Measurements from ENCODE around the gene UNC5B.

Gene UNC5B

DNA sequence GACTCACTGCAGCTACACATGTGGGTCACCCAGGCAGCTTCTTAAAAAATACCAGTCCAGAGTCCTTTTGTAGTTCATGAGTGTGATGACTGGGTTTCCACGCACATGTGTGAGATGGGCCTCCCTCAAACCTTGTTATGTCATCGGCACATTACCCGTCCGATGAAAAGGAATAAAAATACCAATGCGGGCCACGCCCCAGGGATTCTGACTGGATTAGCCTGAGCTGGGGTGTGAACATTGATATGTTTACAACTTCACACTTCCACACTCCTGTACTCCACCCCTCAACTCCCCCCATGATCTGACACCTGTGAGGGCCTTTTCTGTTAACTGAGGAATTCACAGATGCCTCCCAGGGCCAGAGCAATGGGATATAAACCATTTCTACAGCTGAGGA, 112.9 kb downstream of the UNC5B start:
- DNase-seq = no peak

DNA sequence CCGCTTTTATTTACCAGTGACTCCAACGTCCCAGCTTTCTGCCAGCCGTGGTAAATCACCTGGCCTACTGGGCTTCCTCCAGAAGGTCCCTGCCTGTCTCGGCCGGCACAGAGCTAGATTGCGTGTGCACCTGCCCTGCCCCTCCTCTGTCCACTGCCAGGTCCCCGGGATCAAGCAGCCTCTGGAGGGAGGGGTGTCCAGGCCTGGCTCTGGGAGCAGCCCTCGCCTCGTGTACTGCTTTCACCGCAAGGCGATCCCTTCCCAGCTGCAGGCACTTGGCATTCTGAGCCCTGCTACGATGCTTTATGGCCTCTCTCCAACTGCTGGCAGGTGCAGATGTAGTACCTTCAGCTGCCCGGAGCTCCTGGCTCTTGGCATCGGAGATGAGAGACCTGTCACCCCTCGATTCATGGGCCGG, 114.1 kb downstream of the UNC5B start:
- peak; percentile 40 for DNase-seq

DNA sequence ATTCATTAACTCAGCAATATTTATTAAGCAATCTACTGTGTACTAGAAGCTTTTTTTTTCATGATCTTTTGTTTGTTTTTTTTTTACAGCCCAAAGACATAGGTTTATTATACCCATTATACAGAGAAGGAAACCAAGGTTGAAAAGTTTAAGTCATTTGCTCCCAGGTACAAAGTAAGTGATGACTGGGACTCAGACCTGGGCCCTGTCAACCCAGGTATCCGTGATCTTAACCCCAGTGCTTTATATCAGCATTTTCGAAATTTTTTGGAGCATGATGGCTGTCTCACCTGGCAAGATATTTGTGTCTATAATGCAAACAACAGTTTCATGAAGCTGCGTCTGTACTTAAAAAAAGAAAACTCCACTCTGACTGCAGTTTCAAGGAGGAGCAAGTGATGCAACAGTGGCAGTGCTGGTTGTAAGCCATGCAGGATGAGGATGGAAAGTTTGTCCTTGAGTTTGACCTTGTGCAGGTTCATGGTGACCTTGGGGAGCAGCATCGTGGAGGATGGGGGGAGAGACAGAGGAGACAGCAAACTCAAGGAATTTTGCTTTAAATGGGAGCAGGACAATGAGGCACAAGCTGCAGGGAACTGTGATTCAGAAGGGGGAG, 118.5 kb downstream of the UNC5B start:
- DNase-seq = no peak

DNA sequence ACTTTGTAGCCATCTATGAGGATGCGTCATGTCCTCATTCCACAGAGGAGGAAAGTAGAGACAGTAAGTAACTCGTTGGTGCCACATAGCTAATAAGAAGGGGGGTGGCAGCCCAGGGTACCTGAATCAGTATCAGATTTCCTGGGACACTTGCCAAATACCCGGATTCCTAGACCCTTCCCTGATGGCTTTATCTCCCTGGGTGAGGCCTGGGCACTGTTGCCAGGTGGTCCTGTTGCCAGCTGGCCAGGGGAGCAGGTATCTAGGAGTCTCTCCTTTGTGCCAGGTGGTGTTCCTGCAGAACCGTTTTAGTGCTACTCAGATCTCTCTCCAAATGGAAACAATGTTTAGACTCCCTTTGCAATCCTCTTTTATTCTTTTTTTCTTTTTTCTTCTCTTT, 119.4 kb downstream of the UNC5B start:
- peak; percentile 81 for DNase-seq

- no peak for DNase-seq
These were observed 120.1 kb downstream of the UNC5B start for GRCh38 chr10:71332466-71332865.

DNA sequence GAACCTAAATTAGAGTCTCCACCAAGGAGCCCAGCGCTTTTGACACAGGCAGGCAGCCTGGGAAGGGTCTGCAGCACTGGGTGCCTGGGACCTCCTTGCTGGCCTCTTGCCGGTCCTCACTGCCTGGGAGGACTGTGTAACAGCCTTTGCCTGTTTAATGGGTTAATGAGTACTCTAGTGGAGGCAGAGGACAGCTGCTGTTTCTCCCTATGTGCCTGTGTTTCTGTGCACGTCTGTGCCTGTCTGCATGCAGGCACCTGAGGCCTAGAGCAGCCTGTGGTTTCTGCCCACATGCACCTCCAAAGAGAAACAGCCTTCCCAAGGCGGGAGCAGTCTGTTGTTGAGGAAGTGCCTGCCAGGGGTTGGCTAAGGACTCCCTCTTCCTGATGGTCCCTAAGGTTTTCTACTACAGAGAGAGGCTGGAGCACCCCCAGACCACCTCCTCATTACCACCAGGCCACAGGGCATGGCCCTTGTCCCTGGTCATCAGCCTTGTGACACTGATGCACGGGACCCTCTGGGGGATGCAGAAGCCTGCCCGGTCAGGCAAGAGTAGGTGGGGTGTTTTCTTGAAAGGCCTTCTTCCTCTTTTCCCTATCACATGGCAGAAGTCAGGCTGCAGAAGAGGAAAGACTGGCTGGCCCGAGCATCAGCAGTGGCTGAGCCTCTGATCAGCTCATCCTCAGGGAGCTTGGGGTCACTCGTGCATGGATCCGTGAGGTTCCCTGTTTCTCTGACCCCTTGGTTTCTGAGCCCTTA, 120.9 kb downstream of the UNC5B start:
- peak; percentile 72 for DNase-seq

DNA sequence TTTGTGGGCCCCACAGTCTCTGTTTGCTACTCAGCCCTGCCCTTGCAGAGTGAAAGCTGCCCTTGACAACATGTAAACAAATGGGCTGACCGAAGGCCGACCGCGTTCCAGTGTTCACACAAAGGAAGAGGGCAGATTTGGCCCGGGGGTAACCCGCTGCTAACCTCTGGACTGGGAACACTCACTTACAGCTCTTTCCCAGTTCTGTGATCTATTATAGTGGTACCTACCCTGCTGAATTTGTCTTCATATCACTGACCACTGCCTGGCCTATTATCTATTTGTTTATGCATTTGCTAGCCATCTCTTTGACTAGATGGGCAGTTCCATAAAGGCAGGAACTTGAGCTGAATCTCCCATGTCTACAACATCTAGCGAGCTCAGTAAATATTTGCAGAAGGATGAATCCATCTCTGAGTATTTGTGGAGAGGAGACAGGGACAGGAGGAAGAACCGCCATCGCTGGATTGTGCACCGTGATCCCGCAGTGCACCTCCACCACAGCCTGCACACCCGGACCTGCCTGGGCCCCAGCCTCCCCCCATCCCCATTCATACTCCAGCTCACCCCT, 121.9 kb downstream of the UNC5B start:
- no peak for DNase-seq

DNA sequence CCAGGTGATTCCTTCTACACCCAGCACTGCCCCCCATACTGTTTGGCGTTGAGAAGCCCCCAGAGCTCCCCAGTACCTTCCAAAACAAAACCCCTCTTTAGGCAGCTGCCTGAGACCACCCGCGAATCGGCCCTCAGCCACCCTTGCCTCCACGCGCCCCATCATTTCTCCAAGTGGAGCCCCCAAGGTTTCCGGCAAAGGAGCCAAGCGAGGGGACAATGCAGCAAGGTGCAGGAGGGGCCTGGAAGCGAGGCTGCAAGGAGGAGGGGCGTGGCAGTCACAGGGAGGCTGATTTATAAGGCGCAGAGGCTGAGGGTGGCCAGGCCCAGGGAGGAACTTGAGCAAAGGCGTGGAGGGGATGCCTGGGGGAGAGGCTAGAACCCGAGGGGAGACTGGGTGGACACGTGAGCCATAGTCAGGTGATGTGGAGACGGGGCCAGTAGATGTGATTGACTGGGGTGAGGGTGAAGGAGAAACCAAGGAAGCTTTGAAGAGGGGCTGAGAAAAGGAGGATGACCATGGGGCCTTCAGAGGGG, 122.9 kb downstream of the UNC5B start:
- DNase-seq = no peak

- DNase-seq = no peak
These were observed 124.3 kb downstream of the UNC5B start for GRCh38 chr10:71336632-71337031.

- DNase-seq = peak; percentile 59
These were observed 124.9 kb downstream of the UNC5B start for GRCh38 chr10:71337219-71337701.

- no peak for DNase-seq
These were observed 126.5 kb downstream of the UNC5B start for GRCh38 chr10:71338728-71339495.

DNA sequence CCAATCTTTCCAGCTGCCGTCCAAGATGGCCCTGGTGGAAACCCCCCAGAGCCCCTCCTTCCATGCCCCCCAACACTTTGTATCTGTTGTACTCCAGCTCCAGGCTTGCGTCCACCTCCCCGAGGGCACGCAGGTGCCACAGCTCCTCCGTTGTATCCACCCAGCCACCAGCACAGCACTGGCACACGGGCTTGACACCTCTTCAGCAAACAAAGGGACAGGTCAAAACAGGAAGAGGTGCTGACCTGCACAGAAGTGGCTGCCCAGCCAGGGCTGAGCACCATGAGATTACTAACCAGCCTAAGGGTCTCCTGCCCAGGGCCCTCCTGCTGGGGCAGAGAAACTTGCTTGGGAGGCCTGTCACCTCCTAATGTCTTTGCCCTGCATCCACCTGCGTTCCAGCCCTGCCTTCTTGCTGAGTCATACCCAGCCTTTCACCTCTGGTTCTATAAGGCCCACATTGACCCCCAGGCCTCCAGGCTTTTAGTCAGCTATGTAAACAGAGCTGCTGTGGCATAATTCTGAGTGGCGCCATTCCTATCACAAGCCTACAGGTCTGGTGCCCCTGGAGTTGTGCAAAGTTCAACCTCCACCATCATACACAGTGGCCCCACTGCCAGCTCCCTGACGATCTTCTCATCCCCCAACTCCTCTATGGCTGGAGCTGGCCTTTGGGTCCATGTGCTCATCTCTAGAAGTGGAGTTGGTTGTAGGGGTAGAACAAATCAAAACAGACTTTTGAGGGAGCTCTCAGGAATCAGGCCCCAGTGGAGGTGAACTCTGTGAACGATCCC, 127.6 kb downstream of the UNC5B start:
- DNase-seq = no peak

- DNase-seq = no peak
These were observed 130.4 kb downstream of the UNC5B start for GRCh38 chr10:71342573-71343391.

- DNase-seq = no peak
These were observed 131.0 kb downstream of the UNC5B start for GRCh38 chr10:71343392-71343773.

GRCh38 chr10:71344154-71344925, 132.0 kb downstream of the UNC5B start:
- no peak for DNase-seq

GRCh38 chr10:71344993-71345480, 132.7 kb downstream of the UNC5B start:
- no peak for DNase-seq

DNA sequence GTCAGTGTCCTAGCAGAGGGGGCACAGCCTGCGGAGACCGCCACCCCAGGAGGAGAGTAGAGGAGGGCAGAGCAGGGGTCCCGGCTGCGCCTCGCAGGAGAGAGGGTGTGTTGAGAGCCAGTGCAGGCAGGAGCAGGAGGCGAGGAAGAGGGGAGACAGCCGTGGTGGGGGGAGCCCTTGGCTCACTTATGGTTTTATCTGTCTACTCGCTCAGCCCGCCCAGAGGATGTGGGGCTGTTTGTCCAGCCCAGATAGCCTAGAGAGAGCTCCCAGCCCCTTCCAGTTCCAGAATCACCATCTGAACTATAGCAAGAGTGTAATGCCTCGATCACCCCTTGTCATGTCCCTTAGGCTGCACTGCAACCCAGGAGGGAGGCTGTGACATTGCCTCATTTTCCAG, 133.3 kb downstream of the UNC5B start:
- DNase-seq = no peak

- DNase-seq = no peak
These were observed 134.4 kb downstream of the UNC5B start for GRCh38 chr10:71346731-71347130.

DNA sequence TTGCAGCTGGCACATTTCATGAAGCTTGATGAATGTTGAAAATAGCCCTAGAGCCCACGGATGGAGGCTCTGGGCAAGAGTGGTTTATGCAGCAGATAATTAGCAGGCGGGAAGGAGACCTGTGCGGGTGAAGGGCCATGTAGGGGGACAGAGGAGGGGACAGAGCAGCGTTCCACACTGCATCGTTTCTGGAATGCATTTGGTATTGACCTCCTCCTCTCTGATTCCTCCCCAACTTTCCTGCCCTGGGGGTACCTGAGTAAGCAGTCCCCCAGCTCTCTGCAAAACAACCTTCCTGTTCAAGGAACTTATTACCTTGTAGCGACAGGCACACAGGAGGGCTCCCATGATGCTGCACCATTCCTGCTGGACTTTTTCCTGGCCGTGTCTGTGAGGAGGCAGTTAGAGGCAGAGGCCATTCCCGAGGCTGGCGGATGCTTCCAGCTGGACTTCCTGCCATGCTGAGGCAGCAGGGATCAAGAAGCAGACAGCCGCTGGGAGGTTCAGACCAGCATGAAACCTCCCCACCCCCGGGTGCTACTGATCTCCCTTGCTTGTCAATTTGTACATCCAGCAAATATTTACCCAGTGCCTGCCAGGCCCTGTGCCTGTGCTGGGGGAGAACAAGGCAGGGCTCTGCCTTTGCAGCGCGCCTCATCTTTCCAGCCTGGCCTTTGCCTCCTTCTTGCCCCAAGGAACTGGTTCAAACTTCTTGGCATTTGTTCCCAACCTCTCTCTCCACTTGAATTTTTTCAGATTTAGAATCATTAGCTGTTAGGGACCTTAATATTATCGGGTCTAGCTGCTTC, 135.4 kb downstream of the UNC5B start:
- DNase-seq = no peak

GRCh38 chr10:71348850-71349249, 136.5 kb downstream of the UNC5B start:
- no peak for DNase-seq
